ENCODE results near the gene SIGLEC10. TPM values are rescaled to one million over a fixed set of nuclear protein-coding genes. Genes with fewer than 3 reads are reported as not detected.

Gene SIGLEC10
- total and polyA plus RNA-seq, 2 experiments from 2014 or later, result 0.47 TPM; not detected in 1

DNA sequence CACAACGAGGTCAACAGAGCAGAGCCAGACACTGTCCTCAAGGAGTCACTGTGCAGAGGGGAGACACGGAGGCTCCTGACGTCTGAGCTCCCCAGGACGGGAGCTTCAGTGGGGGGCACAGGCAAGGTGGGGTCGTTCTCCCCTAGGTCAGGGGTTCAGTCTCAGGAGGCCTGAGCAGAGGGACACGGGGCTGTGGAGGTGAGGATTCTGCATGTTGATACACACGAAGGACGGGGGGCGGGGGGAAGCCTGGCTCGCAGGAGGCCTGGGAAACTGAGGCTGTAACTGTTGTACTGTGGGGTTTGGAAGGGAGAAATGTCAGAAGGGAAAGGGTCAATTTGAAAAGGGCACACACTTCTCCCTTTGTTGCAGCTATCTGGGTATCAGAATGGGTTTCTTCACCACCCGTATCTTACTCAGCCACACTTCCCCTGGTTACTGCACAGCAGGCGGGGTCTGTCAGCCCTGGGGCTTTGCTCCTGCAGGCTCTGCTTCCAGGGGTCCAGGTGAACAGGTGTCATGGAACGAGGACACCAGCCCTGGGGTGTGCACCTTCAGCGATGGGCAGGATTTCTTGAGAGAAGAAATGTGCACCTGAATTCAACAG is 41.6 kb upstream of the SIGLEC10 start:
- no peaks in the 10 kb centered on the region for H4K20me1 ChIP-seq (replicated peaks; ENCODE audit: insufficient read depth)
- Mint-ChIP-seq H3K36me3 (ENCODE audit: low read depth) (peaks cover 3% of the 10 kb centered on the region; the same call in 1 of the 3 replicates), H3K4me1 (no peaks in the 10 kb centered on the region; the same call in 2 of the 3 replicates), H3K27me3 (ENCODE audit: insufficient read depth, low read depth, poor library complexity) (peaks cover 14% of the 10 kb centered on the region), H3K4me3 (no peak overlapping the region), H3K27ac (no peak overlapping the region), H3K9me3 (peaks cover 35% of the 10 kb centered on the region)
- H3K4me3 ChIP-seq, result no peak overlapping the region
- no peak overlapping the region for H3K27ac ChIP-seq (ENCODE audit: low read depth)
- H3K4me1 ChIP-seq (ENCODE audit: insufficient read depth), result no peaks in the 10 kb centered on the region
- H3K36me3 ChIP-seq (ENCODE audit: insufficient read depth), result no peaks in the 10 kb centered on the region
- TF ChIP-seq, protein P1, sequence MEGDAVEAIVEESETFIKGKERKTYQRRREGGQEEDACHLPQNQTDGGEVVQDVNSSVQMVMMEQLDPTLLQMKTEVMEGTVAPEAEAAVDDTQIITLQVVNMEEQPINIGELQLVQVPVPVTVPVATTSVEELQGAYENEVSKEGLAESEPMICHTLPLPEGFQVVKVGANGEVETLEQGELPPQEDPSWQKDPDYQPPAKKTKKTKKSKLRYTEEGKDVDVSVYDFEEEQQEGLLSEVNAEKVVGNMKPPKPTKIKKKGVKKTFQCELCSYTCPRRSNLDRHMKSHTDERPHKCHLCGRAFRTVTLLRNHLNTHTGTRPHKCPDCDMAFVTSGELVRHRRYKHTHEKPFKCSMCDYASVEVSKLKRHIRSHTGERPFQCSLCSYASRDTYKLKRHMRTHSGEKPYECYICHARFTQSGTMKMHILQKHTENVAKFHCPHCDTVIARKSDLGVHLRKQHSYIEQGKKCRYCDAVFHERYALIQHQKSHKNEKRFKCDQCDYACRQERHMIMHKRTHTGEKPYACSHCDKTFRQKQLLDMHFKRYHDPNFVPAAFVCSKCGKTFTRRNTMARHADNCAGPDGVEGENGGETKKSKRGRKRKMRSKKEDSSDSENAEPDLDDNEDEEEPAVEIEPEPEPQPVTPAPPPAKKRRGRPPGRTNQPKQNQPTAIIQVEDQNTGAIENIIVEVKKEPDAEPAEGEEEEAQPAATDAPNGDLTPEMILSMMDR (conservative IDR thresholded peaks at IDR 0.05; ENCODE audit: low read depth in 2 of 2), result no peak
- TF ChIP-seq, protein P2, sequence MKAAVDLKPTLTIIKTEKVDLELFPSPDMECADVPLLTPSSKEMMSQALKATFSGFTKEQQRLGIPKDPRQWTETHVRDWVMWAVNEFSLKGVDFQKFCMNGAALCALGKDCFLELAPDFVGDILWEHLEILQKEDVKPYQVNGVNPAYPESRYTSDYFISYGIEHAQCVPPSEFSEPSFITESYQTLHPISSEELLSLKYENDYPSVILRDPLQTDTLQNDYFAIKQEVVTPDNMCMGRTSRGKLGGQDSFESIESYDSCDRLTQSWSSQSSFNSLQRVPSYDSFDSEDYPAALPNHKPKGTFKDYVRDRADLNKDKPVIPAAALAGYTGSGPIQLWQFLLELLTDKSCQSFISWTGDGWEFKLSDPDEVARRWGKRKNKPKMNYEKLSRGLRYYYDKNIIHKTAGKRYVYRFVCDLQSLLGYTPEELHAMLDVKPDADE (IDR thresholded peaks at IDR 0.05), result no peak
- TF ChIP-seq POLR2AphosphoS5 (IDR thresholded peaks at IDR 0.05; ENCODE audit: low read depth) (no peak), ZNF114 (CRISPR knock-in tag; IDR thresholded peaks at IDR 0.05) (no peak), CREB1 (CRISPR knock-in tag; IDR thresholded peaks at IDR 0.05; ENCODE audit: low read depth) (no peak), STAT1 (IDR thresholded peaks at IDR 0.05; ENCODE audit: unreplicated experiment) (no peak), NANOG (IDR thresholded peaks at IDR 0.05; ENCODE audit: borderline replicate concordance) (no peak), EZH2phosphoT487 (IDR thresholded peaks at IDR 0.05; ENCODE audit: unreplicated experiment) (no peak), JUNB (IDR thresholded peaks at IDR 0.05; ENCODE audit: unreplicated experiment) (no peak), ZNF331 (CRISPR knock-in tag; IDR thresholded peaks at IDR 0.05; ENCODE audit: low read depth) (no peak), EZH2 (IDR thresholded peaks at IDR 0.05; ENCODE audit: low read depth, unreplicated experiment) (no peak)
- TF ChIP-seq, protein P3, sequence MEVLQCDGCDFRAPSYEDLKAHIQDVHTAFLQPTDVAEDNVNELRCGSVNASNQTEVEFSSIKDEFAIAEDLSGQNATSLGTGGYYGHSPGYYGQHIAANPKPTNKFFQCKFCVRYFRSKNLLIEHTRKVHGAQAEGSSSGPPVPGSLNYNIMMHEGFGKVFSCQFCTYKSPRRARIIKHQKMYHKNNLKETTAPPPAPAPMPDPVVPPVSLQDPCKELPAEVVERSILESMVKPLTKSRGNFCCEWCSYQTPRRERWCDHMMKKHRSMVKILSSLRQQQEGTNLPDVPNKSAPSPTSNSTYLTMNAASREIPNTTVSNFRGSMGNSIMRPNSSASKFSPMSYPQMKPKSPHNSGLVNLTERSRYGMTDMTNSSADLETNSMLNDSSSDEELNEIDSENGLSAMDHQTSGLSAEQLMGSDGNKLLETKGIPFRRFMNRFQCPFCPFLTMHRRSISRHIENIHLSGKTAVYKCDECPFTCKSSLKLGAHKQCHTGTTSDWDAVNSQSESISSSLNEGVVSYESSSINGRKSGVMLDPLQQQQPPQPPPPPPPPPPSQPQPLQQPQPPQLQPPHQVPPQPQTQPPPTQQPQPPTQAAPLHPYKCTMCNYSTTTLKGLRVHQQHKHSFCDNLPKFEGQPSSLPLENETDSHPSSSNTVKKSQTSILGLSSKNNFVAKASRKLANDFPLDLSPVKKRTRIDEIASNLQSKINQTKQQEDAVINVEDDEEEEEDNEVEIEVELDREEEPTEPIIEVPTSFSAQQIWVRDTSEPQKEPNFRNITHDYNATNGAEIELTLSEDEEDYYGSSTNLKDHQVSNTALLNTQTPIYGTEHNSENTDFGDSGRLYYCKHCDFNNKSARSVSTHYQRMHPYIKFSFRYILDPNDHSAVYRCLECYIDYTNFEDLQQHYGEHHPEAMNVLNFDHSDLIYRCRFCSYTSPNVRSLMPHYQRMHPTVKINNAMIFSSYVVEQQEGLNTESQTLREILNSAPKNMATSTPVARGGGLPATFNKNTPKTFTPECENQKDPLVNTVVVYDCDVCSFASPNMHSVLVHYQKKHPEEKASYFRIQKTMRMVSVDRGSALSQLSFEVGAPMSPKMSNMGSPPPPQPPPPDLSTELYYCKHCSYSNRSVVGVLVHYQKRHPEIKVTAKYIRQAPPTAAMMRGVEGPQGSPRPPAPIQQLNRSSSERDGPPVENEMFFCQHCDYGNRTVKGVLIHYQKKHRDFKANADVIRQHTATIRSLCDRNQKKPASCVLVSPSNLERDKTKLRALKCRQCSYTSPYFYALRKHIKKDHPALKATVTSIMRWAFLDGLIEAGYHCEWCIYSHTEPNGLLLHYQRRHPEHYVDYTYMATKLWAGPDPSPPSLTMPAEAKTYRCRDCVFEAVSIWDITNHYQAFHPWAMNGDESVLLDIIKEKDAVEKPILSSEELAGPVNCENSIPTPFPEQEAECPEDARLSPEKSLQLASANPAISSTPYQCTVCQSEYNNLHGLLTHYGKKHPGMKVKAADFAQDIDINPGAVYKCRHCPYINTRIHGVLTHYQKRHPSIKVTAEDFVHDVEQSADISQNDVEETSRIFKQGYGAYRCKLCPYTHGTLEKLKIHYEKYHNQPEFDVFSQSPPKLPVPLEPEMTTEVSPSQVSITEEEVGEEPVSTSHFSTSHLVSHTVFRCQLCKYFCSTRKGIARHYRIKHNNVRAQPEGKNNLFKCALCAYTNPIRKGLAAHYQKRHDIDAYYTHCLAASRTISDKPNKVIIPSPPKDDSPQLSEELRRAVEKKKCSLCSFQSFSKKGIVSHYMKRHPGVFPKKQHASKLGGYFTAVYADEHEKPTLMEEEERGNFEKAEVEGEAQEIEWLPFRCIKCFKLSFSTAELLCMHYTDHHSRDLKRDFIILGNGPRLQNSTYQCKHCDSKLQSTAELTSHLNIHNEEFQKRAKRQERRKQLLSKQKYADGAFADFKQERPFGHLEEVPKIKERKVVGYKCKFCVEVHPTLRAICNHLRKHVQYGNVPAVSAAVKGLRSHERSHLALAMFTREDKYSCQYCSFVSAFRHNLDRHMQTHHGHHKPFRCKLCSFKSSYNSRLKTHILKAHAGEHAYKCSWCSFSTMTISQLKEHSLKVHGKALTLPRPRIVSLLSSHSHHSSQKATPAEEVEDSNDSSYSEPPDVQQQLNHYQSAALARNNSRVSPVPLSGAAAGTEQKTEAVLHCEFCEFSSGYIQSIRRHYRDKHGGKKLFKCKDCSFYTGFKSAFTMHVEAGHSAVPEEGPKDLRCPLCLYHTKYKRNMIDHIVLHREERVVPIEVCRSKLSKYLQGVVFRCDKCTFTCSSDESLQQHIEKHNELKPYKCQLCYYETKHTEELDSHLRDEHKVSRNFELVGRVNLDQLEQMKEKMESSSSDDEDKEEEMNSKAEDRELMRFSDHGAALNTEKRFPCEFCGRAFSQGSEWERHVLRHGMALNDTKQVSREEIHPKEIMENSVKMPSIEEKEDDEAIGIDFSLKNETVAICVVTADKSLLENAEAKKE (CRISPR knock-in tag; IDR thresholded peaks at IDR 0.05), result no peak
- TF ChIP-seq, protein P4, sequence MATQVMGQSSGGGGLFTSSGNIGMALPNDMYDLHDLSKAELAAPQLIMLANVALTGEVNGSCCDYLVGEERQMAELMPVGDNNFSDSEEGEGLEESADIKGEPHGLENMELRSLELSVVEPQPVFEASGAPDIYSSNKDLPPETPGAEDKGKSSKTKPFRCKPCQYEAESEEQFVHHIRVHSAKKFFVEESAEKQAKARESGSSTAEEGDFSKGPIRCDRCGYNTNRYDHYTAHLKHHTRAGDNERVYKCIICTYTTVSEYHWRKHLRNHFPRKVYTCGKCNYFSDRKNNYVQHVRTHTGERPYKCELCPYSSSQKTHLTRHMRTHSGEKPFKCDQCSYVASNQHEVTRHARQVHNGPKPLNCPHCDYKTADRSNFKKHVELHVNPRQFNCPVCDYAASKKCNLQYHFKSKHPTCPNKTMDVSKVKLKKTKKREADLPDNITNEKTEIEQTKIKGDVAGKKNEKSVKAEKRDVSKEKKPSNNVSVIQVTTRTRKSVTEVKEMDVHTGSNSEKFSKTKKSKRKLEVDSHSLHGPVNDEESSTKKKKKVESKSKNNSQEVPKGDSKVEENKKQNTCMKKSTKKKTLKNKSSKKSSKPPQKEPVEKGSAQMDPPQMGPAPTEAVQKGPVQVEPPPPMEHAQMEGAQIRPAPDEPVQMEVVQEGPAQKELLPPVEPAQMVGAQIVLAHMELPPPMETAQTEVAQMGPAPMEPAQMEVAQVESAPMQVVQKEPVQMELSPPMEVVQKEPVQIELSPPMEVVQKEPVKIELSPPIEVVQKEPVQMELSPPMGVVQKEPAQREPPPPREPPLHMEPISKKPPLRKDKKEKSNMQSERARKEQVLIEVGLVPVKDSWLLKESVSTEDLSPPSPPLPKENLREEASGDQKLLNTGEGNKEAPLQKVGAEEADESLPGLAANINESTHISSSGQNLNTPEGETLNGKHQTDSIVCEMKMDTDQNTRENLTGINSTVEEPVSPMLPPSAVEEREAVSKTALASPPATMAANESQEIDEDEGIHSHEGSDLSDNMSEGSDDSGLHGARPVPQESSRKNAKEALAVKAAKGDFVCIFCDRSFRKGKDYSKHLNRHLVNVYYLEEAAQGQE (IDR thresholded peaks at IDR 0.05; ENCODE audit: unreplicated experiment), result no peak
- peaks cover 3% of the 10 kb centered on the region; the same call in 1 of the 2 replicates for H3K9me2 ChIP-seq (ENCODE audit: insufficient read depth)
- H3K27me3 ChIP-seq (ENCODE audit: insufficient read depth), result no peaks in the 10 kb centered on the region
- no peaks in the 10 kb centered on the region for H3K79me2 ChIP-seq (replicated peaks; ENCODE audit: insufficient read depth)
- DNase-seq (ENCODE audit: low spot score) (no peak), ATAC-seq (no peak)
- H3F3A ChIP-seq (replicated peaks; ENCODE audit: low read depth), result no peaks in the 10 kb centered on the region
- no peak overlapping the region for H2AFZ ChIP-seq
- no peak overlapping the region for H3K4me2 ChIP-seq
